Mesothelial cell of epicardium (in vitro differentiated cells): Measurements from ENCODE around the gene TRAPPC10. TPM values are rescaled to one million over a fixed set of nuclear protein-coding genes. Genes with fewer than 3 reads are reported as not detected.

ENCODE experiments used
- DNase-seq, 2 experiments: peaks; one replicate each; pipeline ENCODE4 v3.0.0; 2021; ENCODE audit warnings: low spot score in 2 of 2; ENCODE audit not compliant: unreplicated experiment in 2 of 2
- H3K27ac Mint-ChIP-seq: 2 replicates; pipeline ENCODE4 v1.8.0; 2021; ENCODE audit warnings: mixed read lengths
- H3K27me3 Mint-ChIP-seq: 2 replicates; pipeline ENCODE4 v1.8.0; 2021; ENCODE audit warnings: low read depth, mixed read lengths
- H3K36me3 Mint-ChIP-seq: 2 replicates; pipeline ENCODE4 v1.8.0; 2021; ENCODE audit warnings: mixed read lengths
- H3K4me1 Mint-ChIP-seq: 2 replicates; pipeline ENCODE4 v1.8.0; 2021; ENCODE audit warnings: mixed read lengths
- H3K4me3 Mint-ChIP-seq: 2 replicates; pipeline ENCODE4 v1.8.0; 2021; ENCODE audit warnings: mild to moderate bottlenecking, moderate library complexity, mixed read lengths
- H3K9me3 Mint-ChIP-seq: 2 replicates; pipeline ENCODE4 v1.8.0; 2021; ENCODE audit warnings: mixed read lengths
- CTCF ChIP-seq: fragments of 200-600 bp; sonication (generic); IDR thresholded peaks from one replicate; pipeline ENCODE4 v1.5.0; 2021; ENCODE audit warnings: antibody characterized with exemption; ENCODE audit not compliant: unreplicated experiment
- total RNA-seq: library from RNA; stranded (reverse); gene quantifications from 3 replicates; pipeline ENCODE4 v1.2.1, GENCODE V29; 2021

The TRAPPC10 gene
- total RNA-seq, 1 donor from 2014 or later: 34.5 TPM

DNA sequence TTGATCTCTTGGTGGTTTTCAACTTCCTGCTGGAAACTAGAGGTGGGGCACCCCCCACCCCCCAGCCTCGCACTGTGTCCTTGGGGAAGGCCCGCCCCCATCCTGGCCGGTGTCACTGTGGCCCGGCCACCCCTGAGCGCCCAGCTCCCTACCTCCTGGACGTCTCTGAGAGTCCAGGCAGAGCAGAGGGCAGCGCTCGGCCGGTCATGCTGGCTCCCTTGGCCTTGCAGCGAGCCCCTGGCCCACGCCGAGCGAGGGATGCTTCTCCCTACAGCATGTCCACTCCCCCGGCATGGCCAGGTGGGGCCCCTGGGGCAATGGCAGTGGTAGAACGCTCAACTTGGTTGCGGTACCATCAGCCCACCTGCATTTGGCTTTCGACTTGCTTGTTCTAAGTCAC lies 28.7 kb upstream of the TRAPPC10 start:
- Mint-ChIP-seq H3K27me3 (no peaks in the 10 kb centered on the region), H3K4me1 (peaks cover 14% of the 10 kb centered on the region), H3K4me3 (no peak overlapping the region), H3K27ac (no peak overlapping the region), H3K36me3 (peaks cover 9% of the 10 kb centered on the region), H3K9me3 (no peaks in the 10 kb centered on the region)
- TF ChIP-seq CTCF: no peak
- DNase-seq: no peak

DNA sequence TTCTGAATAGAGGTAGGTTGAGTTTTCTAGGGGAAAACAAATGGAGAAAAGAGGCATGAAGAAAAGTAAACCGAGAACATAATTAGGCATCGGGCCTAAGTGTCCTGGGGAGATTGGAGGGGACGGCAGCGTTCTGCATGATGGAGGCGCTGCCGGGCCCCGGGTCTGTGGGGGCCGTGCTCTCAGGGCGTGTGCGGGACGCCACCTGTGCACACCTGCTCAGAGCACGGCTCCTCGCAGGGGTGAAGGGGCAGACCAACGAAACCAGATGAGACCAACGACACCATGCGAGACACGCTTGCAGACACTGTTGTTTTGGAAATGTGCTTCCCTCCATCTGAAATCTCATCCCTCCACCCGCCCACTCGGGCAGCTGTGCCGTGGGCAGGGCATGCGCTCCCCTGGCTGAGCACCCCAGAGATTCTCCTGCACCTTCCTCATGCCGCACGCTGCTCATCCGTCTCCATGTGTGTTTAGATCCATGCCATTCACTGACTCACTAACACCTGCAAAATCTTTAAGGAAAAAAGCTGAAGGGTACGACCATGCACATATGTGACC lies 28.2 kb upstream of the TRAPPC10 start:
- H3K4me1 Mint-ChIP-seq: peaks cover 14% of the 10 kb centered on the region
- H3K9me3 Mint-ChIP-seq: no peaks in the 10 kb centered on the region
- DNase-seq: no peak
- H3K27me3 Mint-ChIP-seq: no peaks in the 10 kb centered on the region
- peak overlapping the region; percentile 48 for H3K27ac Mint-ChIP-seq
- no peak overlapping the region for H3K4me3 Mint-ChIP-seq
- peaks cover 9% of the 10 kb centered on the region for H3K36me3 Mint-ChIP-seq
- TF ChIP-seq CTCF: no peak

DNA sequence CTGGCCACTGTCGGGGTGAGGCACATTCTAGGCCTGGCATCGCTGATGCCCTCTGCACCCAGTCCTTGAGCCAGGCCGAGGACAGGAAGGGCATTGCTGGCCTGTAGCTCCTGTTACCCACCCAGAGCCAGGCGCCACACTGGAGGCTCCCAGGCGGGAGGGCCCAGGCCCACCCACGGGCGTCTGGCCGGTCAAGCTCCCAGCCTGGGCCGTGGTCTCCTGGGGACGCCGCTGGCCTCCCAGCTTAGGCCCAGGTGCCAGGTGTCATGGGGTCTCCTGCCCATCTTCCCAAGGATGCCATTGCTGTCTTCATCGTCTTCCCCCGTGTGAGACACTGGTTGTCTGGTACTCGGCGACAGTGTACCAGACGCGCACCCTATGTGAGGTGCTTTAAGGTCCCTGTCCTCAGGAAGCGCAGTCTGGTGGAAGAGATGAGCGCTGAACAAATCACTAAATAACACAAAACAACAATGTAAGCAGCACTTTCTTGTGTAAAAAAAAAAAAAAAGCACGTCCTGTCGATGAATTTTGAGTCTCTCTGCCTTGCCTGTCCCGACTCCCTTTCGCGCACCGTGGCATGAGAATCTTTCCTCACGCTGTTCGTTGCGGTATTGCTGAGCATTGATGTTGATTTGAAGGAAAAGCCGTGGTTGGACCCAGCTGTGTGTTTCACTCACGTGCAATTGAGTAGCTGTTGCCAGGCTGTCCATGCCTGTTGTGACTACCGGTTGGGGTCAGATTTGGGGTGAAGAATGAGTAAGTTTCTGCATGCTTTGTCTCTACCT lies 27.0 kb upstream of the TRAPPC10 start:
- DNase-seq: no peak

GRCh38 chr21:43985690-43986251 lies 26.3 kb upstream of the TRAPPC10 start:
- Mint-ChIP-seq H3K9me3 (no peaks in the 10 kb centered on the region), H3K27me3 (no peaks in the 10 kb centered on the region), H3K27ac (no peak overlapping the region), H3K4me1 (peaks cover 14% of the 10 kb centered on the region), H3K4me3 (peak overlapping the region; percentile 18), H3K36me3 (peaks cover 4% of the 10 kb centered on the region)
- no peak for TF ChIP-seq CTCF
- no peak for DNase-seq

More for the DNA sequence above, 27.0 kb upstream of the TRAPPC10 start:
- no peak overlapping the region for H3K27ac Mint-ChIP-seq
- no peaks in the 10 kb centered on the region for H3K27me3 Mint-ChIP-seq
- peaks cover 14% of the 10 kb centered on the region for H3K4me1 Mint-ChIP-seq
- H3K9me3 Mint-ChIP-seq: no peaks in the 10 kb centered on the region
- no peak for TF ChIP-seq CTCF
- peaks cover 5% of the 10 kb centered on the region for H3K36me3 Mint-ChIP-seq
- H3K4me3 Mint-ChIP-seq: no peak overlapping the region

DNA sequence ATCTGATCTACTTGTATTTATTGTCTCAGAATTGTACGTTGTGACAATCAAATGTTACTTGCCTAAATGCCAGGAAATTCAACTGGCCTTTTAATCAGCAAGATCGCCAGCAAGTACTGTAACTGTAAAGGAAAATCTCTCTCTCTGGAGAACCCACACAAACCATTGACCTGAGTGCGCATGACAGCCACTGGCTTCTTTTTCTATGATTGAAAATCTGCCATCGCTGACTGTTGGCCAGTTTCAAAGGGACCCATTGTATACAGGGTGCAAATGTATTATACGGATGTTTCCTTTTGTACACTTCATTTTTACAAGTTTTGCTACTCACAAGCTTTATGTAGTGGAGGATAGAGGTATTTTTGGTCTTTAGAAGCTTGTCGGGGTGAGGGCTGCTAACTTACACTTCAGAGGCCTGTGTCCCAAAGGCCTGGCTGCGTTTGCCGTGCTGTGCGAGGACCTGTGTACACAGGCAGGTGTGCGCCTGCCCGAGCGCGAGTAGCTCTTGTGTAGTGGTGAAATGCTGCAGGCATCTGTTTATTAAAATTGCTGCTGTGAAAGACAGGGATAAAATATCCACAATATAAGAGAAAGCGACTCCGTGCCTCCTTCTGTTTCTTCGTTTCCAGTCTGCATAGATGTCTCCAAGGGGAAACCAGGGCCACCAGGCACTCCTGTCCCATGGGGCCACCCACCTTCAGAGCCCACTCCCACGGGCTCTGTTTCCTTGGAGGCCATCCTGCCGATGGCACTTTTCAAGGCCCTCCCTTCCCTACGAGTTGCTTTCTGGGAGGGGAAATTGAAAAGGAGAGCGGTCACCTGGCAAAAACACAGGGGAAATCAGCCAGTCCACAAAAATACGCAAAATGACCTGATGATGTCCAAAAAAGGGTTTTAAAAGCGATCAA lies 25.3 kb upstream of the TRAPPC10 start:
- no peaks in the 10 kb centered on the region for H3K27me3 Mint-ChIP-seq
- H3K9me3 Mint-ChIP-seq: no peaks in the 10 kb centered on the region
- peak overlapping the region; percentile 25 for H3K27ac Mint-ChIP-seq
- no peak for TF ChIP-seq CTCF
- peaks cover 1% of the 10 kb centered on the region for H3K36me3 Mint-ChIP-seq
- peaks cover 14% of the 10 kb centered on the region for H3K4me1 Mint-ChIP-seq
- H3K4me3 Mint-ChIP-seq: no peak overlapping the region
- no peak for DNase-seq
